ENCODE measurements around the gene HSPB3.

HSPB3 gene

GRCh38 chr5:54446379-54446732 lies 9.1 kb upstream of the HSPB3 start:
- no peaks in the 10 kb centered on the region for H3K36me3 ChIP-seq
- H3K27me3 ChIP-seq, result peaks cover 6% of the 10 kb centered on the region
- no peaks in the 10 kb centered on the region for H3K9me3 ChIP-seq
- TF ChIP-seq CTCF (IDR thresholded peaks at IDR 0.05), result no peak
- no peak overlapping the region for H3K27ac ChIP-seq
- no peak overlapping the region for H3K4me3 ChIP-seq (ENCODE audit: low read depth in 1 of 2, low read length in 1 of 2)
- H3K4me1 ChIP-seq (ENCODE audit: control insufficient read depth in 1 of 2, insufficient read depth in 1 of 2, low read depth in 1 of 2, low read length in 1 of 2), result no peaks in the 10 kb centered on the region

GRCh38 chr5:54449923-54450322 lies 5.6 kb upstream of the HSPB3 start:
- TF ChIP-seq CTCF (IDR thresholded peaks at IDR 0.05), result no peak
- H3K27ac ChIP-seq, result no peak overlapping the region
- no peaks in the 10 kb centered on the region for H3K36me3 ChIP-seq
- no peaks in the 10 kb centered on the region for H3K4me1 ChIP-seq (ENCODE audit: control insufficient read depth in 1 of 2, insufficient read depth in 1 of 2, low read depth in 1 of 2, low read length in 1 of 2)
- H3K4me3 ChIP-seq (ENCODE audit: low read depth in 1 of 2, low read length in 1 of 2), result no peak overlapping the region
- H3K9me3 ChIP-seq, result no peaks in the 10 kb centered on the region
- H3K27me3 ChIP-seq, result peaks cover 11% of the 10 kb centered on the region

GRCh38 chr5:54450542-54450941 lies 5.0 kb upstream of the HSPB3 start:
- H3K27me3 ChIP-seq, result peaks cover 17% of the 10 kb centered on the region
- no peaks in the 10 kb centered on the region for H3K36me3 ChIP-seq
- H3K4me1 ChIP-seq (ENCODE audit: control insufficient read depth in 1 of 2, insufficient read depth in 1 of 2, low read depth in 1 of 2, low read length in 1 of 2), result no peaks in the 10 kb centered on the region
- H3K4me3 ChIP-seq (ENCODE audit: low read depth in 1 of 2, low read length in 1 of 2), result no peak overlapping the region
- H3K9me3 ChIP-seq, result no peaks in the 10 kb centered on the region
- no peak overlapping the region for H3K27ac ChIP-seq
- no peak for TF ChIP-seq CTCF (IDR thresholded peaks at IDR 0.05)

- no peak for TF ChIP-seq CTCF (IDR thresholded peaks at IDR 0.05)
- H3K4me1 ChIP-seq (ENCODE audit: control insufficient read depth in 1 of 2, insufficient read depth in 1 of 2, low read depth in 1 of 2, low read length in 1 of 2), result no peaks in the 10 kb centered on the region
- H3K27ac ChIP-seq, result no peak overlapping the region
- H3K36me3 ChIP-seq, result no peaks in the 10 kb centered on the region
- H3K9me3 ChIP-seq, result no peaks in the 10 kb centered on the region
- H3K4me3 ChIP-seq (ENCODE audit: low read depth in 1 of 2, low read length in 1 of 2), result no peak overlapping the region
- H3K27me3 ChIP-seq, result peaks cover 31% of the 10 kb centered on the region
Measured at GRCh38 chr5:54453046-54453445, 2.5 kb upstream of the HSPB3 start.

GRCh38 chr5:54454602-54455001 lies 897 bp upstream of the HSPB3 start:
- no peak for TF ChIP-seq CTCF (IDR thresholded peaks at IDR 0.05)
- no peaks in the 10 kb centered on the region for H3K36me3 ChIP-seq
- H3K4me1 ChIP-seq (ENCODE audit: control insufficient read depth in 1 of 2, insufficient read depth in 1 of 2, low read depth in 1 of 2, low read length in 1 of 2), result no peaks in the 10 kb centered on the region
- H3K27me3 ChIP-seq, result peaks cover 33% of the 10 kb centered on the region
- no peak overlapping the region for H3K27ac ChIP-seq
- no peak overlapping the region for H3K4me3 ChIP-seq (ENCODE audit: low read depth in 1 of 2, low read length in 1 of 2)
- no peaks in the 10 kb centered on the region for H3K9me3 ChIP-seq
